Astrocyte (in vitro differentiated cells and primary cell): ENCODE results near the gene MORN1. TPM values are rescaled to one million over a fixed set of nuclear protein-coding genes. Genes with fewer than 3 reads are reported as not detected.

ENCODE experiments used
- DNase-seq: peaks from one replicate; pipeline ENCODE4 v3.0.0-alpha.2; 2010; ENCODE audit warnings: low read depth
- FAIRE-seq: peaks from 2 replicates; lab custom pipeline; 2011; peaks lifted over from hg19 to GRCh38; lab: Jason Lieb, UNC
- H2AFZ ChIP-seq: 2 replicates; pipeline ENCODE4 v1.6.0; 2012; ENCODE audit warnings: low read depth, low read length, inconsistent platforms
- H3K27ac ChIP-seq: 2 replicates; pipeline ENCODE4 v1.5.1; 2011; ENCODE audit warnings: low read depth, low read length, inconsistent platforms
- H3K27me3 ChIP-seq: 2 replicates; pipeline ENCODE4 v1.6.0; 2011; ENCODE audit warnings: low read length, inconsistent platforms; ENCODE audit not compliant: insufficient read depth
- H3K36me3 ChIP-seq: 2 replicates; pipeline ENCODE4 v1.5.1; 2011; ENCODE audit warnings: low read length, inconsistent platforms; ENCODE audit not compliant: insufficient read depth
- H3K4me1 ChIP-seq: 2 replicates; pipeline ENCODE4 v1.5.1; 2011; ENCODE audit warnings: low read length, inconsistent platforms; ENCODE audit not compliant: insufficient read depth
- H3K4me2 ChIP-seq: 2 replicates; pipeline ENCODE4 v1.6.0; 2012; ENCODE audit warnings: low read length, inconsistent platforms
- H3K4me3 ChIP-seq: 2 replicates; pipeline ENCODE4 v1.5.1; 2011; ENCODE audit warnings: low read depth, mild to moderate bottlenecking, low read length, inconsistent platforms; ENCODE audit not compliant: insufficient read depth
- H3K79me2 ChIP-seq: 2 replicates; pipeline ENCODE4 v1.6.0; 2012; ENCODE audit warnings: mild to moderate bottlenecking, low read length, inconsistent platforms; ENCODE audit not compliant: insufficient read depth
- H3K9ac ChIP-seq: 2 replicates; pipeline ENCODE4 v1.6.0; 2012; ENCODE audit warnings: mild to moderate bottlenecking, low read length, inconsistent platforms
- H3K9me3 ChIP-seq: 2 replicates; pipeline ENCODE4 v1.5.1; 2012; ENCODE audit warnings: low read depth, mild to moderate bottlenecking, low read length, inconsistent platforms; ENCODE audit not compliant: insufficient read depth
- H4K20me1 ChIP-seq: 2 replicates; pipeline ENCODE4 v1.6.0; 2012; ENCODE audit warnings: low read length, inconsistent platforms; ENCODE audit not compliant: insufficient read depth
- H3K27ac Mint-ChIP-seq: one replicate; pipeline ENCODE4 v1.8.0; 2021; ENCODE audit warnings: mild to moderate bottlenecking, mixed read lengths; ENCODE audit not compliant: unreplicated experiment
- H3K27me3 Mint-ChIP-seq: one replicate; pipeline ENCODE4 v1.8.0; 2021; ENCODE audit warnings: low read depth, mixed read lengths; ENCODE audit not compliant: unreplicated experiment
- H3K36me3 Mint-ChIP-seq: one replicate; pipeline ENCODE4 v1.8.0; 2021; ENCODE audit warnings: low read depth, mixed read lengths; ENCODE audit not compliant: unreplicated experiment
- H3K4me1 Mint-ChIP-seq: one replicate; pipeline ENCODE4 v1.8.0; 2021; ENCODE audit warnings: low read depth, mixed read lengths; ENCODE audit not compliant: unreplicated experiment
- H3K4me3 Mint-ChIP-seq: one replicate; pipeline ENCODE4 v1.8.0; 2021; ENCODE audit warnings: mild to moderate bottlenecking, moderate library complexity, mixed read lengths; ENCODE audit not compliant: unreplicated experiment
- H3K9me3 Mint-ChIP-seq: one replicate; pipeline ENCODE4 v1.8.0; 2021; ENCODE audit warnings: mild to moderate bottlenecking, mixed read lengths; ENCODE audit not compliant: unreplicated experiment
- EZH2 ChIP-seq: IDR thresholded peaks from 2 replicates; pipeline ENCODE4 v1.6.1; 2012; ENCODE audit warnings: mild to moderate bottlenecking, low read length, inconsistent platforms; ENCODE audit not compliant: insufficient read depth
- total RNA-seq: library from RNA; stranded (reverse); gene quantifications from 2 replicates; pipeline ENCODE4 v1.2.1, GENCODE V29; 2021
- TF ChIP-seq, protein P1 (sequence below): IDR thresholded peaks from 2 replicates; pipeline ENCODE4 v1.5.1; 2011; ENCODE audit warnings: low read depth, mild to moderate bottlenecking, inconsistent platforms, low read length, moderate library complexity; ENCODE audit not compliant: insufficient read depth

Gene MORN1
- total RNA-seq, 1 donor from 2014 or later = 9.2 TPM

DNA sequence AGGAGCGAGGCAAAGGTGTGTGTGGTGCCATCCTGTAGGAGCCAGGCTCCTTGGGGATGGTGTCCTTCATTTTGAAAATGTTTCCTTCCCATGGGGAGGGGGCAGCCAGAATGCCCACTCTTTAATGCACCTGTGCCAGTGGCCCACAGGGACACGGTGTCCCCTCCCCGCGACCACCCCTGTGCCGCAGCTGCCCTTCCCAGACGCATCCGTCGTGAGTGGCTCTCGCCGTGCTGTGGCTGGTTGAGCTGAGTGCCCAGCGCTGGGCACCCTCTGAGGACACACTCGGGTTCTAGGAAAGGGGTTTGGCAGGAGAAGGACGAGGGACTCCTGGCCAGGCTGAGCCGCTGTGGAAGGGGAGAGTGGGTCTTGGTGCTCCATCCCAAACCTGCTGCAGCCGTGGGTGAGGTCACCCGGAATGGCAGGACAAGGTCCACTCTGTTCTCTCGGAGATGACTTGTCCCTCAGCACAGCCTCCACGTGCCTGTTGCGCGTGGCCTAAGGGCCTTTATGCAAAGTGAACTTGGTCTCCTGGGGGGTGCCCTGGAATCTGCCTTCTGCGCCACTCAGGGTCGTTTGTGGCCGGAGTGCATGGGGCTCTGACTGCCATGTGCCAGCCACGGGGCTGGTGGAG is 88.9 kb downstream of the MORN1 start:
- Histone ChIP-seq H3K27me3 (no peaks in the 10 kb centered on the region), H3K27ac (no peak overlapping the region), H4K20me1 (peaks cover 86% of the 10 kb centered on the region), H3K36me3 (peaks cover 5% of the 10 kb centered on the region), H3K4me1 (peaks cover 11% of the 10 kb centered on the region), H3K4me2 (no peak overlapping the region), H2AFZ (no peak overlapping the region), H3K9me3 (no peaks in the 10 kb centered on the region), H3K4me3 (no peak overlapping the region), H3K79me2 (peaks cover 77% of the 10 kb centered on the region), H3K9ac (no peak overlapping the region)
- Mint-ChIP-seq H3K4me3 (no peak overlapping the region), H3K36me3 (peaks cover 3% of the 10 kb centered on the region), H3K27me3 (no peaks in the 10 kb centered on the region), H3K4me1 (peaks cover 2% of the 10 kb centered on the region), H3K9me3 (no peaks in the 10 kb centered on the region), H3K27ac (no peak overlapping the region)
- no peak for FAIRE-seq
- DNase-seq = no peak
- TF ChIP-seq, protein P1, sequence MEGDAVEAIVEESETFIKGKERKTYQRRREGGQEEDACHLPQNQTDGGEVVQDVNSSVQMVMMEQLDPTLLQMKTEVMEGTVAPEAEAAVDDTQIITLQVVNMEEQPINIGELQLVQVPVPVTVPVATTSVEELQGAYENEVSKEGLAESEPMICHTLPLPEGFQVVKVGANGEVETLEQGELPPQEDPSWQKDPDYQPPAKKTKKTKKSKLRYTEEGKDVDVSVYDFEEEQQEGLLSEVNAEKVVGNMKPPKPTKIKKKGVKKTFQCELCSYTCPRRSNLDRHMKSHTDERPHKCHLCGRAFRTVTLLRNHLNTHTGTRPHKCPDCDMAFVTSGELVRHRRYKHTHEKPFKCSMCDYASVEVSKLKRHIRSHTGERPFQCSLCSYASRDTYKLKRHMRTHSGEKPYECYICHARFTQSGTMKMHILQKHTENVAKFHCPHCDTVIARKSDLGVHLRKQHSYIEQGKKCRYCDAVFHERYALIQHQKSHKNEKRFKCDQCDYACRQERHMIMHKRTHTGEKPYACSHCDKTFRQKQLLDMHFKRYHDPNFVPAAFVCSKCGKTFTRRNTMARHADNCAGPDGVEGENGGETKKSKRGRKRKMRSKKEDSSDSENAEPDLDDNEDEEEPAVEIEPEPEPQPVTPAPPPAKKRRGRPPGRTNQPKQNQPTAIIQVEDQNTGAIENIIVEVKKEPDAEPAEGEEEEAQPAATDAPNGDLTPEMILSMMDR = no peak
- TF ChIP-seq EZH2 = no peak

DNA sequence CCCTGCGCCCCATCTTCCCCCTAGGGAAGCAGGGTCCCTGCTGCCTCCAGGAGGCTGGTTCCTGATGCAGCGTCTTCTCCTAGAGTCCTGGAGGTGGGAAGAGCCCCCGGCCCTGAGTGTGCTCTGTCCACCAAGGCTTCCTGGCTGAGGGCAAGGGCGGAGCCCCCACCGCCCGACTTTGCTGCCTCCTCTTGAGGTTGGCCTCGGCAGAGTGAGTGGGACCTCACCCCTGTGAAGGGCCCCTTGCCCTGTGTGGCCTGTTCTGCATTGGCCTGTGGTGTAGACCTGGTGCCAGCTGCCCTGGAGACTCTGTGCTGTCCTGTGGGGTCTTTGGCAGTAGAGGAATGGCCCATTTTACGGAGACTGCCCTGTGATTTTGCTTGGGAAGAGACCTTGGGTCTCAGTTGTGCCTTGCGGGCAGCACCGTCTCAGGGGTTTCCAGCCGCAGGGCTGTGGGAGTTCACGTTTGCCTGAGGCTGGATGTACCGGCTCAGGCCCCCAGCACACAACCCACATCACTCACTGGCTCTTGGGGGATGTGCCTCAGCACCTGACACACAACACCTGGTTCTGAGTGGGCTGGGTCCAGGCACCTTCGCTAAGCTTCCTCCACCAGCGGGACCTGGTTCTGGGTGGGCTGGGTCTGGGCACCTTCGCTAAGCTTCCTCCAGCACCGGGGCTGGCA is 89.6 kb downstream of the MORN1 start:
- H3K4me1 Mint-ChIP-seq = peaks cover 2% of the 10 kb centered on the region
- peaks cover 91% of the 10 kb centered on the region for H4K20me1 ChIP-seq
- peaks cover 14% of the 10 kb centered on the region for H3K4me1 ChIP-seq
- FAIRE-seq (no peak), DNase-seq (no peak)
- no peak overlapping the region for H3K4me3 ChIP-seq
- H3K4me3 Mint-ChIP-seq = no peak overlapping the region
- H3K9me3 ChIP-seq = no peaks in the 10 kb centered on the region
- H2AFZ ChIP-seq = no peak overlapping the region
- no peak overlapping the region for H3K27ac ChIP-seq
- H3K27me3 Mint-ChIP-seq = no peaks in the 10 kb centered on the region
- no peak overlapping the region for H3K9ac ChIP-seq
- H3K9me3 Mint-ChIP-seq = no peaks in the 10 kb centered on the region
- peaks cover 2% of the 10 kb centered on the region for H3K36me3 Mint-ChIP-seq
- no peaks in the 10 kb centered on the region for H3K27me3 ChIP-seq
- TF ChIP-seq EZH2 = no peak
- TF ChIP-seq, protein P1 = no peak
- H3K36me3 ChIP-seq = peaks cover 3% of the 10 kb centered on the region
- H3K4me2 ChIP-seq = no peak overlapping the region
- H3K27ac Mint-ChIP-seq = no peak overlapping the region
- peaks cover 84% of the 10 kb centered on the region for H3K79me2 ChIP-seq
